Ecto neural progenitor cell (in vitro differentiated cells): Measurements from ENCODE around the gene ENOX1.
A peak's percentile ranks its signal among the peaks of the same experiment; 100 is the strongest.

Experiments used
- DNase-seq: peaks from one replicate; pipeline ENCODE4 v3.0.0-alpha.2; 2018; ENCODE audit warnings: low spot score

Gene ENOX1

DNA sequence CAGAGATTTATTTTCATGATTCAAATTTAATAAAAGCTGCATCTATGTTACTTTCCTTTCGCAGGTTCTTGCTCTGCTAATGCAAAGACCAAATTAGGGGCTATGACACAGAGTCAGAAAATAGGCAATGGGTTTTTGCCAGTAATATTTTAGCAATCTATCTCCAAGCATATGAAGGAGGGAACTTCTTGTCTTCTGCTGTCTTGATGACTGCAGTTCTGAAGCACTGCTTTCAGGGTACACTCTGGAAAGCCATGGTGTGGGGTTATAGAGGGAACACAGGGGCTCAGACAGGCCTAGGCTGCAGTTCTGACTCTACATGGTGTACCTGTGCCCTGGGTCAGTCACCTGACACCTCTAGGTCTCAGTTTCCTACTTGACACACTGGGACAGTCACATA is 500.0 kb downstream of the ENOX1 start:
- no peak for DNase-seq

DNA sequence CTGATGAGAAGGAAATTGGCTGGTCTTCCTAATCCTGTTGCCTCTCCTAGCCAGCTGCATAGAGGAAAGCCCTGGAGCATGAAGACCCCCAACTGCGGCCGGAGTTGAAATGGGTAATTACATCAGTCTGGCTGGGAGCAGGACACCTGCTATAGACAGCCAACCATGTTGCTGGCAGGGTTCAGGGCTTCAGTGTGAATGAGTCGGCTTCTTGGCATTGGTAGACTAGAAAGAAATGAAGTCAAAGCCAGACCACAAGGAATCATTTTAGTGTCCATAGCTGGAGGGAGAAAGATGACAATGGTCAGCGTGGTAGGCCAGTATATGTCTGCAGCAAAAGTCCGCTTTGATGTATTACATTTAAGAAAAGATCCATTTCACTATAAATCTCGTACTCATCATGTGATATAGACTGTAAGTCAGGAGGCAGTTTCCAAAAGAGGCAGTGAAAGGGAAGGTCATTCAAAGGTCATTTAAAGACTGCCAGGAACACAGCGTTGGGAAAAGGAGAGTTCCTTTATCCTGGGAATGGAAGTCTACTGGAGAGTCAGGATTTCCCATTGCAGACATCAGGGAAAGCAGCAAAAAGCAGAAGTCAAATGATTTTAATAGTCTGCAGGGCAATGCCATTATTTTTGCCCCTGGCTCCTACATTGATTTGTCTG is 500.7 kb downstream of the ENOX1 start:
- DNase-seq = peak; percentile 54

DNA sequence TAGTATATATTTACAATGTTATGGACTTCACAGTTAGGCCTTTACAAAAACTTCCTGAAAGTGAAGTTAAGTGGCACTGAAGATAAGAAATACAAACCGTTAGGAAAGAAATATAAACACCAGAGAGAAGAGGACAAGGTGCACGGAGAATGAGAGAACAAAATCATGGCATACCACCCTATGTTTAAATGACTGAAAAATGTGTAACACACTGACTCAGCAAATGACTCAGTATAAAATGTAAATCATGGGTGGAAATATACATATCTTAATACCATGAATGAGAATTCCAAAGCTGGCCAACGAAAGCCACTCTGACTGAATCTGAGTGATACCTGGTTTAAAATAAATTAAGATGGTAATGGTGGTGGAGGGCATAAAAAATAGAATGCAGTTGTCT is 502.6 kb downstream of the ENOX1 start:
- no peak for DNase-seq

DNA sequence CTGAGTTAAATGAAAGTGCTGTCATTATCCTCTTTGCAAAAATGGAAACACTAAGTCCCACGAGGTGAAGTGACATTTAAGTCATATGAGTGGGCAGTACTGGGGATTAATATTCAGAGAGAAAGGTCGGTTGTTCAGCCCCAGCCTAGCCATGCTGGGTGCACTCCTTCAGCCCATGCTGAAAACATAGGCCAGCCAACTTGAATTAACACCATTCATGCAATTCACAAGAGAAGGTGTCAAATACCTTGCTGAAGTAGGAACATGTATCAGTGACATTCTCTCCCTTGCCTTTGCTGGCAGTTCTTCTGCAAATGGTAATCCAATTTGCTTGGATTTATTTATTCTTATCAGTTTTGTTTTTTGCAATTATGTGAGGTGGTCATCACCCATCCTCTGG is 507.1 kb downstream of the ENOX1 start:
- no peak for DNase-seq

DNA sequence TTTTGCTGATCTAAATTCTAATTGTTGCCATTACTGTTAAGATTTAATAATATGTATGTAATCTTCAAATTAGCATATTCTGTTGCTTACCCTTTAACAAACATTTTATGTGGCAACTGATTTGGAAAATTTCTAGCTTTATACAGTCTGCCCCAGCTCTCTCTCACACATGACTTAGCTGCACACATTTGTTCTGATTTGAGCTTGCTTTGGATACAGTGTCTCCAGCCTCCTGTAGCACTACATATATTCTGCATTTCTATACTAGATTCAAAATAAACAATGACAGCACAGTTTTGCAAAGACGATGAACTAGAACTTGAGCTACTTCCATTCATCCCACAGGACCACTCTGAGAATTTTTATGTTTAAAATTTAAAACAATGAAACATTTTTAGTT is 508.6 kb downstream of the ENOX1 start:
- no peak for DNase-seq

DNA sequence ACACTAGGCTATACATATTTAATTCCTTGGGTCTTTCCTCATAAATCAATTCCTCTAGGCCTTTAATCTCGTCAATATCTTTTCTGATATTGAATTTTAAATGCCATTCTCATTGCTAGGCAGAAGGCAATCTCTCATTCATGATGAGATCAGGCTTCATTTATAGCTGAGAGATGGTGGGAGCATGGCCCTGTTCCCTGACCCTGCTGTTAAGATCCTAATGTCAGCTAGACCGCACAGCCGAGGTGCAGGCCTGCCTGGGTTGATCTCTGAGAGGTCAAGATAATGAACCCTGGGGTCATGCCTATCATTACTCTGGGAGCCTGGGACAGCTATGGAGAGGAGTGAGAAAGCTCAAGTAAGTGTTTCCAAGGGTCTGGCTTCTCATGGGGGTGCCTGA is 509.6 kb downstream of the ENOX1 start:
- DNase-seq = no peak

DNA sequence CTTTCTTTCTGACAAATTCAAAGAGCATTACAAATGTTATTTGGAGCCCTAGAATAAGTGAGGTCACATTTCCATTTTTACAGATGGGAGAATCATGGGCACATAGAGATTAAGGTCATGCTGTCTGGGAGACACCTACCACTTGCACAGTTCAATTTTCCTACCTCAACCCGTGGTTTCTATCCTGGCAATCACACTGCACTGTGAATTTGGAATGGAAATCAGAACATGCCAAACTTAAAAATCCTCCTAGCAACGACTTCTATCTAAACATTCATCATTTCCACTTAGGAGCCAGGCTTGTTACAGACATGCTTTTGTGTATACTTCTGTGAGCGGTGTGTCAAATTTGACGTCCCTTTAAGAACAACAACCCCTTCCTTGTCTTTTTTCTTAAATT is 511.9 kb downstream of the ENOX1 start:
- no peak for DNase-seq

DNA sequence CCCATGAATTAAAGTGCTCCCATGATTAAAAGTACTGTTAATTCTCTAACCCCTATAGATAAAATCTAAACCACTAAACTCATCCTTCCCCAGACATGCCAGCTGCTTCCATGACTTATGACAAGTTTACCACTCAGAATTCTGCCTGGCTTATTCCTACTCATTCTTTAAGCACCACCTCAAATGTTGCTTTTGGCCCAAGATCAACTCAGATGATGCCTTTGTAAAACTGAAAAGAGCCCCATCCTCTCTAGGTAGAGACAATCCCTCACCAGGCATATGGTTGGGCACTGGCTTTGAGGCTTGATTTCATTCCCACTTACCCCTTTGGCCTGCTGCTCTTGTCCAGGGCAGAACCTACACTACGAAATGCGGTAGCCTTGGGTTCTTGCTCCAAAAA is 513.4 kb downstream of the ENOX1 start:
- DNase-seq = no peak

DNA sequence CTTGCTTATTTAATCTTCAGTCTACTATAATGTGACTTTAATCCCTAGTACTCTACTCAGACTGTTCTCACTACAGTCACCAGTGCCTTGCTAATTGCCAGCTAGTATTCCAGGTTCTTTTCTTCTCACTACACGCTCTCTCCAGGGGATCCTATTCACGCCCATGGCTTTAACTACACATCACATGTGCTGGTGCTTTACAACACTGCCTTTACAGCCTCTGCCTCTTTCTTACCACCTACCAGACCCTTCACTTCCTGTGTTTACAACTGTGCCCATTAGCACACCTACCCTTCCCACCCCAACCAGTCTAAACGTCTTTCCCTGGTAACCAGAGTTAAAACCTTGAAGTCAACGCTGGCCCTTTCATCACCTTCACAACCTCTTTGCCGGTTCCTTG is 513.9 kb downstream of the ENOX1 start:
- no peak for DNase-seq

DNA sequence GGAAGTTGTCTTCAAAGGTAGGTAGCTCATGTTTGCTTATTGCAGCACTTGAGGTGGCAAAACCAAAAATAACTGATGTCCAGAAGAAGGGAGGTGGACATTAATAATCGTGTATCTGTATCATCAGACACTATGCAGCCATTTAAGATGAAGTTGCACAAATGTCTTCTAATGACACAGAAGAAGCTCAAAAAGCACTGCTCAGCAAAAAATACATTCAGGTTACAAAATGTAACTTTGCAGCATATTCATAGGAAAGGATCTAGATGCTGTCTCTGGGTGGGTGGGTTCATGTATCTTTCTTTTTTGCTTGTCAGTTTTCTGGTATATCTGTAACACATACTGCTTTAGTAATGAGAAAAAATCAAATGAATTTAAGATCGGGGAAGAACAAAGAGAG is 515.6 kb downstream of the ENOX1 start:
- DNase-seq = no peak

DNA sequence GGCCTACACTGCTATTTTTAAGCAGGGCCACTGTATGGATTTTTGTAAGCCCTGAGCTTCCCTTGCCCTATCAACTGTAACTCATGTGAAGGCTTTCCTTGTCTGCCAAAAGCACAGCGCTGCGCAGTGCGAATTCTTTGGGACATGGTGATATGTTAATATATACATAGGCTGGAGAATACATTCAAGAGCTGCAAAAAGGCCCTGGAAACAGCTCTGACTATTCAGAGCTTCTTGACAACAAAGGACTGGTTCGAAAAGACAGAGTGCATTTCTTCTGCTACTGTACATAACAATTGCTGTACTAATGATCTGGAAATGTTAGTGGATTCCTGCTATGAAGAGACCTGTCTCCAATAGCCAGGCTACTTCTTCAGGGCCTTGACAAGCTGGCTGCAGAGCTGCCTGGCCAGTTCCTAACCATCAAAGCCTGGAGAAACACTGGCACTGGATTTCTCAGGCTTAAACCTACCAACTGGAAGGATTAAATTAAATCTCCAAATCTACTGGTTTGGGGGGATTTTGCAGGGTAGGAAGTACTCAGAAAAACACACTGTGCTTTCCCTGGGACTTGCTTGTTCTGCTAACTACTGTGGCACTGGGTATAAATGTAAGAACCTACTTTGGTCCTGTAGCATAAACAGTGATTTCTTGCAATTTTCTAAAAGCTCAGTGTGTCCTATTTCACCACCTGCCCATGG is 516.5 kb downstream of the ENOX1 start:
- no peak for DNase-seq

DNA sequence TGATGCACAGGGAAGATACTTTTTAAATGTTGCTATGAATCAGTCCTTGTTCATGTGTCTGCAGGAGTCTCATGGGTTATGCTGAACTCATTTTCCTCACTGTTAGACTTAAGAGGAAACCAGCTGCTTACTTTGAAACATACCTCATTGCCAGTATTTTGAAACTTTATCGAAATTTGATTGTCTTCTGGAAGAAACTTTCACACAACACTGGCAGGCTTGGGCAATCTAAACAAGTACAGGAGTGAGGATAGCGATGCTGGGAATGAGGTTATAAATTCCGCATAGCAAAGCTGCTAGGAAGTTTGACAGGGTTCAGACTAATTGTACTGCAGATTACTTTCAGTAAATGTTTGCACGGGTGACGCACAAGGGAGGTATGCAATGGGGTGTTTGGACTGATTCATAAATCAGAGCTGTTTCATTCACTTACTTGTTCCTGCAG is 517.7 kb downstream of the ENOX1 start:
- DNase-seq = no peak

DNA sequence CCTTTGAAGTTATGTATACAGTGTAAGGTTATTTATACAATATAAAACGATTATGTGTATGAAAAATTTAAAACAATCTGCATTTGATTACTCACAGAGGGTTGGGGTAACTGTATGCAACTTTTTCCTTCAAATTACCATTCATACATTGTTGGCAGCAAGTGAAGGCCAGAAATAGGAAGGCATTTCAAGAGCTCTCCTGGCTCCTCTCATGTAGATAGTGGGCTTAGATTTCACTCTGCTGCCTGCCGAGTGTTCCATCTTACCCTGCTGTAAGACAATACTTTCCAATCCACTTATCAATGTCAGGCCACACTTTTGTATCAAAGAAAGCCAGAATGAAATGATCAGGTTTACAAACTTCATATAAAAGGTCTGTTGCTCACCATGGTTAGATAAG is 518.1 kb downstream of the ENOX1 start:
- DNase-seq = no peak

DNA sequence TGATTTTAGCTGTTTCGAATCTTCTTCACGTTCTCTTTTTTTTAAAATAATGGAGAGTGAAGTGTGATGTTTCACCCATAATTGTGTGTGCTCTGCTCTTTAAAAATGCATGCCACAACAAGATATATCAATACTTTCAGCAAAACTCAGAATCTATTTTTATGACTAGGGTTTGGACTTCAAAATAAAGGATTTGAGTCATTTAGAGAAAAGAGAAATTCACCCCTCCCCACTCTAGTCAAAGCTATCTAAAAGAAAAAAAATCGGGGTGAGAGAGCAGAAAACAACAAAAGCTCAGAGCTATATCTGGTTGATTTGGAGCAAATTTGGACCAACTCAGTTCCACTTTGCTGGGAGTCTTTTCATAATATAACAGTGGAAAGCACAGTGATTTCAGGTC is 518.9 kb downstream of the ENOX1 start:
- DNase-seq = no peak

DNA sequence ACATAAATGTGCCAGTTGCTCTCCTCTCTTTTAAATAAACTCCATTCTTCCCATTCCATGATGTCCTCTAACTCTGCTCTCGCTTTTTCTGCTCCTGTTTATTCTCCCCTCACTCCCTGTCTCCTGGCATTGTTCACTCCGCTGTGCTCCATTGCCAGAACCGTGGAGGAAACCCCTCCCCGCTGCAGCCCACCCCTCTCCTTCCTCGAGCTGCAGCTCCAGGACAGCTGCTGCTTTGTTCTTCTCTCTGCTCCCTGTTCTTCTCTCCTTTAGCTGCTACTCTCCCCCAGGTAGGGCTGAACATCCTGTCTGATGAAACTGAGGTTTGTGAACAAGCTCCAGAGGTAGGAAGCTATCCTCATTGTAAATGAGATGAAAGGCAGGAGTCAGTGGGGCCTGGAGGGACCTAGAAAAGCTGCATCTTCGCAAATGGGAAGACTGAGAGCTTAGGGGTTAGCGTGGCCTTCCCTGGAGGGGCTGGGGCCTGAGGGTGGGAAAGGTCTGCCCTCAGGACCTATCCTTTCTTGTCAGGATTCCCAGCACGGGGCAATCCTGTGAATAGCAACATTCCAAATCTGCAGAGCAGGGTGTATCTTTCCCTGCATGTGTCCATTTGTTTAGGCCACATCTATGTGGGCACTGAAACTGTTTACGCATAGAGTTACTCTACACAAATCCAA is 519.7 kb downstream of the ENOX1 start:
- DNase-seq = peak; percentile 54

DNA sequence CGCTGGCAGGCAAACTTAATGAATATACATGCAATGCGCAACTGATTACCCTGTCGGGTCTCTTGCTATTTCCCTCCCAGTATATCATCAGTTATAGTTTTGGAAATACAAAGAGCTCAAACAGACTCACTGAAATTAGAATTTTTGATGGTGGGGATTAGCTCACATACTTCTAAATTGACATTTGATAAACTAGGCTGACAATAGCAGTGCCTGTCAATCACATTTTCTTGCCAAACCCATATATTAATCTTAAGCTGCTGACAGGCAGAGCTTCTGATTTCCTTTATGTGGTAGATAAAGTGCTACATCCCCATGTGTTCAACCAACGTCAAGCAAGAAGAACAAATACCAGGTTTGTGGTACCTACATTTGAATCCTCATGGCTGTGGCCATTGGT is 521.7 kb downstream of the ENOX1 start:
- no peak for DNase-seq

DNA sequence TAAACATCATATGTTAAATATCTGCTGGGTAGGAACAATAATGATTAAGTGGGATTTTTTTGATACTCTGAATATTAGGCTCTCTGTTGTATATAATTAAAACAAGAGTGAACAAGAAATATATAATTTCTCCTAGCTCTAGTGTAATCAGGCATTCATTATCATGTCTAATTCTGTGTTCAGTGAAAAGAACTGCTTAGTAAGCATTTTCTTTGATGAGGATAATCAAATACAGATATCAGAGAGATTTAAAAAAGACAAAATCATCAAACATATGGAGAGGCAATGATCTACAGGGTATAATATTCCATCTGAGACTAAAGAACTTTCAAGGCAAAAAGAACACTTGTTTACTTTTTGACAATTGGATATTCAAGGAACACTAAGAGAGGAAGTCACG is 522.3 kb downstream of the ENOX1 start:
- DNase-seq = no peak

DNA sequence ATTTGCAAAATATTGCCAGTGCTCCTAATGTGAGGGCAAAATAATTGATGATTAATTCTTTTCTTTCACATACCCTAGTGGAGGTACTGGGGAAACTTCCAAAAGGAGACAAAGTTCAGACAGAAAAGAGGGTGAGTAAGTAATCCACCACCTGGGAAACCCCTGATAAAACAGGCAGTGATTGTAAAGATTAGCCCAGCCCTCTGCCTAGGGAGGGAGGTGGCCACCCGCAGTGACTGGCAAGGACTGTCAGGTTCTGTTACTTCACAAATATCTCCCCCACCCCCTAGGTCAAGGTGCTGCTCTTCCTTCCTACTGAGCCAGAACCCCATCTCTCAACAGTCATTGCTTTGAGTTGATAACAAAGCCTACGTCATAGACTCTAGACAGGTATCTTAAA is 523.7 kb downstream of the ENOX1 start:
- no peak for DNase-seq

DNA sequence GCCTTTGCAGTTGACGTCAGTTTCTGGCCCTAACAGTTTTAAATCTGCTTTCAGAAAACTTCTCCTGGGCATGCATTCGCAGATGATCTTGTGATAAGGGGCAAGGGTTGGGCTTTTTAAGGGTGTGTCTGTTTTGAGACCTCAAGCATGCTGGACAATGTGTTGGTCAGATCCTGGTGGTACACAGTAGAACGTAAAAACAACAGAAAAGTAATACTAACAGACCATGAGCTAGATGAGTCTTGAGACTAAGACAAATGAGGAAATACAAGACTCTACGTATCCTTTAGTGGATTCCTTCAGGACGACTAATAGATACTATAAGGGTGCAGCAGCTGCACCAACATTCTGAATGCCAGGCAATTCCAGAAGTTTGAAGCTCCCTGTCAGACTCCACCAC is 525.8 kb downstream of the ENOX1 start:
- no peak for DNase-seq

DNA sequence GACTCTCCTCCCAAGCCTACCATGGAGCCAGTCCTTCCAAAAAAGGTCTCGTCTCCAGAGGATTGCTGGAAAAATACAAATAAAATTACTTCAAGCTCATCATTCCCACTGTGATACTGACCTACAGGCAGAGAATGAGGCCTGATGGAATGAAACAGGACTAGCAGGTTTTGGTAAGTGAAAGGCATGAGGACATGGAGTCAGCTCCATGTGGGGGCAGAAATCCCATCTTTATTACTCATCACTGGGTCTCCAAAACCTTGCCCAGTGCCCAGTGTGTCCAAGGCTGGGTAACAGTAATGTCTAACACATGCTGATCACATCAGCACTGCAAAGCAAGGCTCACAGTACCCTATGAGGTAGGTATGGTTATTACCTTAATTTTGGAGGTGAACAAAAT is 528.0 kb downstream of the ENOX1 start:
- no peak for DNase-seq

DNA sequence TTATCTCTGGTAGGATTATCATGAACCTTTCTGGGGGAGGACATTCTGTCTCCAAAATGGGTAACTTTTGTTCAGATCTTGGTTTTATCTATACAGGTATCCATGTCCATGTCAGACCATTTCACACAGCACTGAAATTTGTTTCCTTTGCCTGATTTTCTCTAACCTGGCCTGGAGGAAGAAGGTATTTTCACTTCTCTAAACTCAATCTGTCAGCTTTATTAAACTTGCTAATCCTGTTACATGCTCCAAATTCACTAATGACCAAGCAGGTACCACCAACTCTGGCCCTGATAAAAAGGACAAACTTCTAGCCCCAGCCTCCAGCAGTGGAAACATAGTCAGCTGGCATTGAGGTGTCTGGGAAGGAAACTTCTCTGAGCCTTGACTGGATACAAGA is 529.0 kb downstream of the ENOX1 start:
- DNase-seq = no peak

DNA sequence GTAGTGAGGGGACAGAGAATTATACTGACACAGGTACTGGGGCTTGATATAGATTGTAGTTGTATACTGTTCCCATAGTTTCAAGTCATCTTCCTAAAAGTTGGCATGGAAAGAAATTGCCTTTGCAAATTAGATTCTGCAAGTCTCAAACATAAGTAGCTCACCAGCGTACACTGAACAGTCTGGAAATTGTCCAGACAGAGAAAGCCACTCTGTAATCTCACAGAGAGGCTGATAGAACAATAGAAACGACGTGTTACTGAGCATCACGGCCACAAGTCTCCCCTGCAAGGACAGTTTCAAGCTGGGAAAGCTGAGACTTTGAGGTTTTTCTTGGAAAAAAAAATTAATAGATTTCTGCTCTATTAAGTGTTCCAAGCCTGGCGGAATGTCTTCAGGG is 534.8 kb downstream of the ENOX1 start:
- no peak for DNase-seq

DNA sequence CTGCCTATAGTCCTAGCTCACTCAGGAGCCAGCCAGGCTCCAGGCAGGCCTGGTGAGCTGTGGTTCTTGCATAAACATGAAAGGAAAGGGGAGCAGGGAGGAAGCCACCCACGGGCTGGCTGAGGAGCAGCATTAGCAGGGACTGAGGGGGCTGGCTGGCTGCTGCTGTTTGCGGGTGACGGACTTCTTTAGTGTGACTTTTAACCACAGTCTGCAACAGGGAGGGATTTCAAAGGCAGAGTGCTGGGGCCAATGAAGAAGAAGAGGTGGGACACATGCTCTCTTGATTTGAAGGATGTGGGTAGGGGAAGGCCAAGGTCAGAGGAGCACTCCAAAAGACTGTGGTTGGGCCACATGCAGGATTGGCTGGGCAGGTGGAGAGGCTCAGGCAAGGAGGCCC is 540.4 kb downstream of the ENOX1 start:
- DNase-seq = no peak
